PC-3 (cell line): ENCODE data around the gene TSKU. TPM values are rescaled to one million over a fixed set of nuclear protein-coding genes. Genes with fewer than 3 reads are reported as not detected.

Experiments
- ATAC-seq: fragments of 200-7000 bp; cut with Tn5 transposase; 2 replicates; pipeline ENCODE4 v1.9.1; 2020; ENCODE audit warnings: mild to moderate bottlenecking, moderate library complexity
- BruUV-seq: library from RNA; stranded (reverse); fragments of 400-500 nt; replicated peaks from 2 replicates; lab custom pipeline; 2021; lab: Mats Ljungman, UMichigan
- CTCF ChIA-PET: fragments of 300-600 bp; sonication (Branson Sonifier 250); formaldehyde crosslinking; loops from one replicate; lab custom pipeline; 2022; ENCODE audit warnings: antibody characterized with exemption; lab: Charles Lee
- POLR2A ChIA-PET: fragments of 300-600 bp; sonication (Branson Sonifier 250); formaldehyde crosslinking; loops from one replicate; lab custom pipeline; 2022; ENCODE audit warnings: antibody characterized with exemption; ENCODE audit not compliant: unreplicated experiment; lab: Charles Lee
- DNase-seq: peaks from one replicate; pipeline ENCODE4 v3.0.0-alpha.2; 2015
- H2AFZ ChIP-seq: fragments of 300-600 bp; sonication (generic); 2 replicates; pipeline ENCODE4 v1.6.0; 2016; ENCODE audit warnings: antibody characterized with exemption, low read length
- H3F3A ChIP-seq: fragments of 300-600 bp; sonication (generic); one replicate; pipeline ENCODE4 v1.6.0; 2017; ENCODE audit warnings: antibody characterized with exemption, low read length, control low read depth, mild to moderate bottlenecking; ENCODE audit not compliant: unreplicated experiment
- H3K27ac ChIP-seq: fragments of 300-600 bp; sonication (generic); 2 replicates; pipeline ENCODE4 v1.5.1; 2016; ENCODE audit warnings: mild to moderate bottlenecking, low read length
- H3K27me3 ChIP-seq: fragments of 300-600 bp; sonication (generic); 2 replicates; pipeline ENCODE4 v1.6.1; 2016; ENCODE audit warnings: low read length, mixed read lengths
- H3K36me3 ChIP-seq: fragments of 300-600 bp; sonication (generic); 2 replicates; pipeline ENCODE4 v1.6.1; 2016; ENCODE audit warnings: low read depth, mixed run types, low read length, mixed read lengths
- H3K4me1 ChIP-seq: fragments of 300-600 bp; sonication (generic); 2 replicates; pipeline ENCODE4 v1.5.1; 2016; ENCODE audit warnings: low read length; ENCODE audit not compliant: insufficient read depth
- H3K4me2 ChIP-seq: fragments of 300-600 bp; sonication (generic); 2 replicates; pipeline ENCODE4 v1.6.0; 2016; ENCODE audit warnings: low read length
- H3K4me3 ChIP-seq: fragments of 300-600 bp; sonication (generic); 2 replicates; pipeline ENCODE4 v1.5.1; 2016; ENCODE audit warnings: mild to moderate bottlenecking, low read length, mixed read lengths
- H3K79me2 ChIP-seq: fragments of 300-600 bp; sonication (generic); 2 replicates; pipeline ENCODE4 v1.6.1; 2017; ENCODE audit warnings: low read length, mixed read lengths
- H3K9ac ChIP-seq: fragments of 300-600 bp; sonication (generic); 2 replicates; pipeline ENCODE4 v1.6.0; 2016; ENCODE audit warnings: mild to moderate bottlenecking, low read length
- H3K9me2 ChIP-seq: fragments of 300-600 bp; sonication (generic); replicated peaks from 2 replicates; pipeline ENCODE4 v1.6.1; 2016; ENCODE audit warnings: mixed run types, low read length, mixed read lengths
- H3K9me3 ChIP-seq: fragments of 300-600 bp; sonication (generic); 2 replicates; pipeline ENCODE4 v1.6.1; 2016; ENCODE audit warnings: low read length, mixed read lengths
- H4K20me1 ChIP-seq: fragments of 300-600 bp; sonication (generic); 2 replicates; pipeline ENCODE4 v1.6.1; 2016; ENCODE audit warnings: low read length, mixed read lengths
- EZH2 ChIP-seq: fragments of 300-600 bp; sonication (generic); IDR thresholded peaks from one replicate; pipeline ENCODE4 v1.6.1; 2017; ENCODE audit warnings: antibody characterized with exemption, mild to moderate bottlenecking, low read length; ENCODE audit not compliant: unreplicated experiment
- EZH2phosphoT487 ChIP-seq: fragments of 300-600 bp; sonication (generic); IDR thresholded peaks from 2 replicates; pipeline ENCODE4 v1.6.1; 2018; ENCODE audit warnings: mild to moderate bottlenecking, antibody characterized with exemption, low read length, borderline replicate concordance
- intact Hi-C: fragments of 100-400 bp; cut with micrococcal nuclease; formaldehyde crosslinking; loops from 2 replicates; pipeline ENCODE4 v1.9.0; 2023
- total RNA-seq: library from RNA; depleted of rRNA; stranded (reverse); fragments of >200 nt; gene quantifications from 2 replicates; pipeline ENCODE4 v1.2.3, GENCODE V29; 2014
- TF ChIP-seq, protein P1 (sequence below): fragments of 300-600 bp; sonication (generic); conservative IDR thresholded peaks from 2 replicates; pipeline ENCODE4 v1.5.1; 2017; ENCODE audit warnings: antibody characterized with exemption, low read depth, mild to moderate bottlenecking, low read length

TSKU gene
- total RNA-seq, 1 experiment from 2014 or later, result 32.1 TPM

DNA sequence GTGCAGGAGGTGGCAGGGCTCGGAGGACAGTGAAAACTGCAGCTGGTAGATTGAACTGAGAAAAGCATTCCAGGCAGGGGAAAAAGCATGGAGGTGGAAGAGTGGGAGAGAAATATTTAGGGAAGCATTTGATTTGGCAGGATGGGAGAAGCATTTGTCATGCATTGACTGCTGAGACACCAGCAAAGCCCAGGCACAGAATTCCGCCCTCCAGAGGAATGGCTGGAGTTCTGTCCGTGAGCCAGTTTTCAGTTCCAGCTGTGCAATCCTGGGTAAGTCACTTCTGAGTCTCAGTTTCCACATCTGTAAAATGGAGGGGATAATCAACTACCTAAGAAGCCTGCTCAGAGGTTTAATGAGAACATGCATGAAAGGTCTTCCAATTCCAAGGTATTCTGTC, 4.3 kb upstream of the TSKU start:
- no peak overlapping the region for H3K9ac ChIP-seq
- peaks cover 5% of the 10 kb centered on the region for H3K79me2 ChIP-seq
- no peaks in the 10 kb centered on the region for H3K36me3 ChIP-seq
- BruUV-seq, result no TSS peak
- ChIA-PET POLR2A (no interaction called here), CTCF (no interaction called here)
- H3K27me3 ChIP-seq, result no peaks in the 10 kb centered on the region
- H3K4me1 ChIP-seq, result no peaks in the 10 kb centered on the region; the same call in 1 of the 2 replicates
- H3K4me3 ChIP-seq, result no peak overlapping the region
- intact Hi-C loops, result no loop called here
- ATAC-seq (no peak), DNase-seq (no peak)
- H3K4me2 ChIP-seq, result no peak overlapping the region
- no peaks in the 10 kb centered on the region for H3K9me2 ChIP-seq
- H2AFZ ChIP-seq, result no peak overlapping the region
- H4K20me1 ChIP-seq, result no peaks in the 10 kb centered on the region
- H3F3A ChIP-seq, result no peaks in the 10 kb centered on the region
- TF ChIP-seq EZH2 (no peak), EZH2phosphoT487 (no peak)
- TF ChIP-seq, protein P1, sequence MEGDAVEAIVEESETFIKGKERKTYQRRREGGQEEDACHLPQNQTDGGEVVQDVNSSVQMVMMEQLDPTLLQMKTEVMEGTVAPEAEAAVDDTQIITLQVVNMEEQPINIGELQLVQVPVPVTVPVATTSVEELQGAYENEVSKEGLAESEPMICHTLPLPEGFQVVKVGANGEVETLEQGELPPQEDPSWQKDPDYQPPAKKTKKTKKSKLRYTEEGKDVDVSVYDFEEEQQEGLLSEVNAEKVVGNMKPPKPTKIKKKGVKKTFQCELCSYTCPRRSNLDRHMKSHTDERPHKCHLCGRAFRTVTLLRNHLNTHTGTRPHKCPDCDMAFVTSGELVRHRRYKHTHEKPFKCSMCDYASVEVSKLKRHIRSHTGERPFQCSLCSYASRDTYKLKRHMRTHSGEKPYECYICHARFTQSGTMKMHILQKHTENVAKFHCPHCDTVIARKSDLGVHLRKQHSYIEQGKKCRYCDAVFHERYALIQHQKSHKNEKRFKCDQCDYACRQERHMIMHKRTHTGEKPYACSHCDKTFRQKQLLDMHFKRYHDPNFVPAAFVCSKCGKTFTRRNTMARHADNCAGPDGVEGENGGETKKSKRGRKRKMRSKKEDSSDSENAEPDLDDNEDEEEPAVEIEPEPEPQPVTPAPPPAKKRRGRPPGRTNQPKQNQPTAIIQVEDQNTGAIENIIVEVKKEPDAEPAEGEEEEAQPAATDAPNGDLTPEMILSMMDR, result no peak
- H3K27ac ChIP-seq, result no peak overlapping the region
- H3K9me3 ChIP-seq, result peaks cover 13% of the 10 kb centered on the region; the same call in 1 of the 2 replicates

DNA sequence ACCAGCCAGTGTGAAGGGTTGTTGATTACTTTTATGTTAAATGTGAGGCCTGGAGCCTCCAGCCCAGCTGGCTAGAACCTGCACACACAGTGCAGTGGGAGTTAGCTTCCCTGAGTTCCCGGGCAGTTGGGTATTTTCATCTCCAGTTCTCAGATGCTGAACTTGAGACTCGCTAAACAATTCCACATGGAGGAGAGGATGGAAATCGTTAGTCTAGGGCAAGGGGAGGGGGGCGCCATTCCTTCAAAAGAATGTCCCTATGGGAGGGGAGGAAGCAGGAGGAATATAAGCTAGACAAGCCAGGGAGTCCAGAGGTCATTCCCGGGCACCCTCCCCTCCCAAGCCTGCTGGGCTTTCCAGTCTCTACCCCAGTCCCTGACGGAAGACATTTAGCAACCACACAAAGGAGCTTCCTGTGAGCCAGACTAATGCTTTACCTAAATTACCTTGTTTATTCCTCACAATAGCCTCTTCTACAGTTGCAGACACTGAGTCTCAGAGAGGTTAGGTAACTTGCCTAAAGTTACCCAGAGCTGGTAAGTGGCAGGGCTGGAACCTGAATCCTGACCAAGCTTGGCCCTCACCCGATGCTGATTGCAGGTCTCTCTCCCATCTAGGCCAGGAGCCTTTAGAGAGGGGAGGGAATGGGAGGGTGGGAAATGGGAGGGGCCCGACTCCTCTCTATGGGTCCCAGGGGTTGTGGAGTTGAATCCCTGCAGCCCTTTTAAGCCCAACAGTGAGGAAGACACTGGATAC, 1.9 kb upstream of the TSKU start:
- H3K27ac ChIP-seq, result no peak overlapping the region
- POLR2A ChIA-PET, result no interaction called here

More for the DNA sequence above, 1.9 kb upstream of the TSKU start:
- Histone ChIP-seq H3K9ac (no peak overlapping the region), H3K4me2 (no peak overlapping the region), H3K79me2 (peaks cover 28% of the 10 kb centered on the region), H3K36me3 (no peaks in the 10 kb centered on the region), H3K4me1 (peaks cover 11% of the 10 kb centered on the region), H3K4me3 (no peak overlapping the region), H3K9me2 (no peaks in the 10 kb centered on the region), H3K9me3 (peaks cover 6% of the 10 kb centered on the region; the same call in 1 of the 2 replicates), H3K27me3 (no peaks in the 10 kb centered on the region), H3F3A (no peaks in the 10 kb centered on the region), H4K20me1 (peaks cover 14% of the 10 kb centered on the region), H2AFZ (no peak overlapping the region)
- TF ChIP-seq EZH2phosphoT487, result no peak
- TF ChIP-seq EZH2, result no peak
- TF ChIP-seq, protein P1, result no peak
- DNase-seq (no peak), ATAC-seq (no peak)
- intact Hi-C loops, result loop anchor here (5.0 kb wide), 1 partner anchor 49 kb away; no protein-coding TSS in a partner anchor
- CTCF ChIA-PET, result no interaction called here
- no TSS peak for BruUV-seq
